Ishikawa (cell line): ENCODE results near the gene MCF2L2.

Experiments used
- CREB1 ChIP-seq: IDR thresholded peaks from 2 replicates; pipeline ENCODE4 v1.6.1; 2012; ENCODE audit warnings: low read depth
- EGR1 ChIP-seq: IDR thresholded peaks from 2 replicates; pipeline ENCODE4 v1.6.1; 2012
- EP300 ChIP-seq: IDR thresholded peaks from 2 replicates; pipeline ENCODE4 v1.6.1; 2012; ENCODE audit warnings: borderline replicate concordance
- FOXM1 ChIP-seq: IDR thresholded peaks from 2 replicates; pipeline ENCODE4 v1.6.1; 2012; ENCODE audit warnings: low read depth, borderline replicate concordance
- MAX ChIP-seq: IDR thresholded peaks from 2 replicates; pipeline ENCODE4 v1.6.1; 2012
- REST ChIP-seq: IDR thresholded peaks from 2 replicates; pipeline ENCODE4 v1.6.1; 2012; ENCODE audit warnings: low read depth, mild to moderate bottlenecking
- USF1 ChIP-seq: IDR thresholded peaks from 2 replicates; pipeline ENCODE4 v1.6.1; 2012

- TF ChIP-seq MAX: no peak
- no peak for TF ChIP-seq EP300
- no peak for TF ChIP-seq EGR1
- TF ChIP-seq CREB1: no peak
- TF ChIP-seq USF1: no peak
- no peak for TF ChIP-seq REST
- TF ChIP-seq FOXM1: no peak
Measured at GRCh38 chr3:183360971-183361624, 67.3 kb downstream of the MCF2L2 start.
